PC-3 (cell line): ENCODE data around the gene DUSP8. TPM values are rescaled to one million over a fixed set of nuclear protein-coding genes. Genes with fewer than 3 reads are reported as not detected.

Experiments used
- ATAC-seq: fragments of 200-7000 bp; cut with Tn5 transposase; 2 replicates; pipeline ENCODE4 v1.9.1; 2020; ENCODE audit warnings: mild to moderate bottlenecking, moderate library complexity
- BruUV-seq: library from RNA; stranded (reverse); fragments of 400-500 nt; replicated peaks from 2 replicates; lab custom pipeline; 2021; lab: Mats Ljungman, UMichigan
- CTCF ChIA-PET: fragments of 300-600 bp; sonication (Branson Sonifier 250); formaldehyde crosslinking; loops from one replicate; lab custom pipeline; 2022; ENCODE audit warnings: antibody characterized with exemption; lab: Charles Lee
- POLR2A ChIA-PET: fragments of 300-600 bp; sonication (Branson Sonifier 250); formaldehyde crosslinking; loops from one replicate; lab custom pipeline; 2022; ENCODE audit warnings: antibody characterized with exemption; ENCODE audit not compliant: unreplicated experiment; lab: Charles Lee
- DNase-seq: peaks from one replicate; pipeline ENCODE4 v3.0.0-alpha.2; 2015
- H2AFZ ChIP-seq: fragments of 300-600 bp; sonication (generic); 2 replicates; pipeline ENCODE4 v1.6.0; 2016; ENCODE audit warnings: antibody characterized with exemption, low read length
- H3F3A ChIP-seq: fragments of 300-600 bp; sonication (generic); one replicate; pipeline ENCODE4 v1.6.0; 2017; ENCODE audit warnings: antibody characterized with exemption, low read length, control low read depth, mild to moderate bottlenecking; ENCODE audit not compliant: unreplicated experiment
- H3K27ac ChIP-seq: fragments of 300-600 bp; sonication (generic); 2 replicates; pipeline ENCODE4 v1.5.1; 2016; ENCODE audit warnings: mild to moderate bottlenecking, low read length
- H3K27me3 ChIP-seq: fragments of 300-600 bp; sonication (generic); 2 replicates; pipeline ENCODE4 v1.6.1; 2016; ENCODE audit warnings: low read length, mixed read lengths
- H3K36me3 ChIP-seq: fragments of 300-600 bp; sonication (generic); 2 replicates; pipeline ENCODE4 v1.6.1; 2016; ENCODE audit warnings: low read depth, mixed run types, low read length, mixed read lengths
- H3K4me1 ChIP-seq: fragments of 300-600 bp; sonication (generic); 2 replicates; pipeline ENCODE4 v1.5.1; 2016; ENCODE audit warnings: low read length; ENCODE audit not compliant: insufficient read depth
- H3K4me2 ChIP-seq: fragments of 300-600 bp; sonication (generic); 2 replicates; pipeline ENCODE4 v1.6.0; 2016; ENCODE audit warnings: low read length
- H3K4me3 ChIP-seq: fragments of 300-600 bp; sonication (generic); 2 replicates; pipeline ENCODE4 v1.5.1; 2016; ENCODE audit warnings: mild to moderate bottlenecking, low read length, mixed read lengths
- H3K79me2 ChIP-seq: fragments of 300-600 bp; sonication (generic); 2 replicates; pipeline ENCODE4 v1.6.1; 2017; ENCODE audit warnings: low read length, mixed read lengths
- H3K9ac ChIP-seq: fragments of 300-600 bp; sonication (generic); 2 replicates; pipeline ENCODE4 v1.6.0; 2016; ENCODE audit warnings: mild to moderate bottlenecking, low read length
- H3K9me2 ChIP-seq: fragments of 300-600 bp; sonication (generic); replicated peaks from 2 replicates; pipeline ENCODE4 v1.6.1; 2016; ENCODE audit warnings: mixed run types, low read length, mixed read lengths
- H3K9me3 ChIP-seq: fragments of 300-600 bp; sonication (generic); 2 replicates; pipeline ENCODE4 v1.6.1; 2016; ENCODE audit warnings: low read length, mixed read lengths
- H4K20me1 ChIP-seq: fragments of 300-600 bp; sonication (generic); 2 replicates; pipeline ENCODE4 v1.6.1; 2016; ENCODE audit warnings: low read length, mixed read lengths
- CTCF ChIP-seq: fragments of 300-600 bp; sonication (generic); conservative IDR thresholded peaks from 2 replicates; pipeline ENCODE4 v1.5.1; 2017; ENCODE audit warnings: antibody characterized with exemption, low read depth, mild to moderate bottlenecking, low read length
- EZH2 ChIP-seq: fragments of 300-600 bp; sonication (generic); IDR thresholded peaks from one replicate; pipeline ENCODE4 v1.6.1; 2017; ENCODE audit warnings: antibody characterized with exemption, mild to moderate bottlenecking, low read length; ENCODE audit not compliant: unreplicated experiment
- EZH2phosphoT487 ChIP-seq: fragments of 300-600 bp; sonication (generic); IDR thresholded peaks from 2 replicates; pipeline ENCODE4 v1.6.1; 2018; ENCODE audit warnings: mild to moderate bottlenecking, antibody characterized with exemption, low read length, borderline replicate concordance
- intact Hi-C: fragments of 100-400 bp; cut with micrococcal nuclease; formaldehyde crosslinking; loops from 2 replicates; pipeline ENCODE4 v1.9.0; 2023
- total RNA-seq: library from RNA; depleted of rRNA; stranded (reverse); fragments of >200 nt; gene quantifications from 2 replicates; pipeline ENCODE4 v1.2.3, GENCODE V29; 2014

Gene DUSP8
- total RNA-seq, 1 experiment from 2014 or later, result 2.6 TPM

- H3K9me3 ChIP-seq, result no peaks in the 10 kb centered on the region
- DNase-seq (no peak), ATAC-seq (no peak)
- H3K9ac ChIP-seq, result no peak overlapping the region
- no TSS peak for BruUV-seq
- no peaks in the 10 kb centered on the region for H3K79me2 ChIP-seq
- POLR2A ChIA-PET, result no interaction called here
- peaks cover 16% of the 10 kb centered on the region for H3K27me3 ChIP-seq
- intact Hi-C loops, result no loop called here
- H3K27ac ChIP-seq, result no peak overlapping the region
- no peaks in the 10 kb centered on the region for H3K36me3 ChIP-seq
- H4K20me1 ChIP-seq, result no peaks in the 10 kb centered on the region
- H3K4me3 ChIP-seq, result no peak overlapping the region
- H3K9me2 ChIP-seq, result no peaks in the 10 kb centered on the region
- H3F3A ChIP-seq, result no peaks in the 10 kb centered on the region
- no peak for TF ChIP-seq EZH2phosphoT487
- no peak for TF ChIP-seq CTCF
- CTCF ChIA-PET, result no interaction called here
- no peak overlapping the region for H3K4me2 ChIP-seq
- peaks cover 8% of the 10 kb centered on the region for H3K4me1 ChIP-seq
- no peak overlapping the region for H2AFZ ChIP-seq
These were observed 2.8 kb downstream of the DUSP8 start for GRCh38 chr11:1569251-1569780.

- H3K4me2 ChIP-seq, result no peak overlapping the region
- H3K9ac ChIP-seq, result no peak overlapping the region
- TF ChIP-seq CTCF, result no peak
- TF ChIP-seq EZH2, result no peak
- no peak for TF ChIP-seq EZH2phosphoT487
- H4K20me1 ChIP-seq, result no peaks in the 10 kb centered on the region
- no peaks in the 10 kb centered on the region for H3K79me2 ChIP-seq
- peaks cover 4% of the 10 kb centered on the region for H3K4me1 ChIP-seq
- H3K9me3 ChIP-seq, result no peaks in the 10 kb centered on the region
- CTCF ChIA-PET, result no interaction called here
- POLR2A ChIA-PET, result no interaction called here
- no peak overlapping the region for H3K27ac ChIP-seq
- intact Hi-C loops, result no loop called here
- H2AFZ ChIP-seq, result no peak overlapping the region
- DNase-seq (no peak), ATAC-seq (no peak)
- H3K27me3 ChIP-seq, result peaks cover 11% of the 10 kb centered on the region
- no peak overlapping the region for H3K4me3 ChIP-seq
- no TSS peak for BruUV-seq
- no peaks in the 10 kb centered on the region for H3K9me2 ChIP-seq
- no peaks in the 10 kb centered on the region for H3K36me3 ChIP-seq
- H3F3A ChIP-seq, result no peaks in the 10 kb centered on the region
These were observed 3.6 kb downstream of the DUSP8 start for GRCh38 chr11:1568441-1568911.

- no peak overlapping the region for H3K4me3 ChIP-seq
- peaks cover 3% of the 10 kb centered on the region; the same call in 1 of the 2 replicates for H3K27me3 ChIP-seq
- no peaks in the 10 kb centered on the region for H3K9me2 ChIP-seq
- H3K79me2 ChIP-seq, result no peaks in the 10 kb centered on the region
- H3K4me1 ChIP-seq, result no peaks in the 10 kb centered on the region
- no peak overlapping the region for H3K9ac ChIP-seq
- H4K20me1 ChIP-seq, result no peaks in the 10 kb centered on the region
- intact Hi-C loops, result no loop called here
- H3K9me3 ChIP-seq, result no peaks in the 10 kb centered on the region
- no peak overlapping the region for H3K27ac ChIP-seq
- H2AFZ ChIP-seq, result no peak overlapping the region
- H3K36me3 ChIP-seq, result no peaks in the 10 kb centered on the region
- POLR2A ChIA-PET, result no interaction called here
- ATAC-seq, result no peak
- no peak overlapping the region for H3K4me2 ChIP-seq
- H3F3A ChIP-seq, result no peaks in the 10 kb centered on the region
- BruUV-seq, result no TSS peak
- TF ChIP-seq EZH2, result no peak
- no peak for TF ChIP-seq CTCF
- TF ChIP-seq EZH2phosphoT487, result no peak
- CTCF ChIA-PET, result no interaction called here
- no peak for DNase-seq
These were observed 4.4 kb downstream of the DUSP8 start for GRCh38 chr11:1567721-1568100.
